H9 (cell line): ENCODE data around the gene IFI35. TPM values are rescaled to one million over a fixed set of nuclear protein-coding genes. Genes with fewer than 3 reads are reported as not detected.

Source experiments
- DNase-seq: peaks from one replicate; pipeline ENCODE4 v3.0.0-alpha.2; 2017
- H2AFZ ChIP-seq: one replicate; pipeline ENCODE4 v1.6.1; 2013; ENCODE audit warnings: mild to moderate bottlenecking, low read length, control low read depth, moderate library complexity
- H2AK5ac ChIP-seq: 2 replicates; pipeline ENCODE4 v1.6.1; 2013; ENCODE audit warnings: low read length, control low read depth, mixed read lengths; ENCODE audit not compliant: insufficient read length
- H2BK120ac ChIP-seq: one replicate; pipeline ENCODE4 v1.6.1; 2013; ENCODE audit warnings: low read depth, mild to moderate bottlenecking, low read length, control low read depth, inconsistent platforms; ENCODE audit not compliant: poor library complexity, severe bottlenecking
- H2BK12ac ChIP-seq: 2 replicates; pipeline ENCODE4 v1.6.1; 2013; ENCODE audit warnings: low read length, control low read depth, mixed read lengths, low read depth; ENCODE audit not compliant: insufficient read length
- H2BK15ac ChIP-seq: 2 replicates; pipeline ENCODE4 v1.6.1; 2013; ENCODE audit warnings: low read depth, low read length, control low read depth
- H2BK20ac ChIP-seq: one replicate; pipeline ENCODE4 v1.6.1; 2013; ENCODE audit warnings: low read depth, mild to moderate bottlenecking, low read length, control low read depth, inconsistent platforms; ENCODE audit not compliant: poor library complexity, severe bottlenecking
- H2BK5ac ChIP-seq: 2 replicates; pipeline ENCODE4 v1.6.1; 2013; ENCODE audit warnings: low read length, control low read depth, mixed read lengths; ENCODE audit not compliant: insufficient read length
- H3K14ac ChIP-seq: 2 replicates; pipeline ENCODE4 v1.6.1; 2013; ENCODE audit warnings: low read length, control low read depth; ENCODE audit not compliant: insufficient read depth
- H3K18ac ChIP-seq: 2 replicates; pipeline ENCODE4 v1.6.1; 2013; ENCODE audit warnings: low read depth, mild to moderate bottlenecking, mixed read lengths, low read length, control low read depth; ENCODE audit not compliant: insufficient read length
- H3K23ac ChIP-seq: 2 replicates; pipeline ENCODE4 v1.6.1; 2013; ENCODE audit warnings: low read length, control low read depth, mixed read lengths, low read depth; ENCODE audit not compliant: insufficient read length
- H3K23me2 ChIP-seq: 2 replicates; pipeline ENCODE4 v1.6.1; 2013; ENCODE audit warnings: low read depth, mild to moderate bottlenecking, mixed read lengths, low read length, control low read depth; ENCODE audit not compliant: insufficient read length, poor library complexity, severe bottlenecking
- H3K27ac ChIP-seq: 2 replicates; pipeline ENCODE4 v1.5.1; 2013; ENCODE audit warnings: low read length, control low read depth, mixed read lengths, low read depth; ENCODE audit not compliant: insufficient read length
- H3K27me3 ChIP-seq: 2 replicates; pipeline ENCODE4 v1.6.1; 2013; ENCODE audit warnings: low read length, control low read depth, inconsistent platforms; ENCODE audit not compliant: insufficient read depth
- H3K4ac ChIP-seq: 2 replicates; pipeline ENCODE4 v1.6.1; 2013; ENCODE audit warnings: low read depth, mild to moderate bottlenecking, control low read depth, inconsistent platforms, low read length, moderate library complexity
- H3K4me1 ChIP-seq: 2 replicates; pipeline ENCODE4 v1.6.1; 2013; ENCODE audit warnings: low read length, control low read depth, inconsistent platforms; ENCODE audit not compliant: insufficient read depth
- H3K4me2 ChIP-seq: 2 replicates; pipeline ENCODE4 v1.6.1; 2013; ENCODE audit warnings: low read length, control low read depth, mixed read lengths; ENCODE audit not compliant: insufficient read length, insufficient read depth
- H3K56ac ChIP-seq: 2 replicates; pipeline ENCODE4 v1.6.1; 2013; ENCODE audit warnings: low read depth, mild to moderate bottlenecking, mixed read lengths, low read length, control low read depth; ENCODE audit not compliant: insufficient read length
- H3K79me1 ChIP-seq: 2 replicates; pipeline ENCODE4 v1.6.1; 2013; ENCODE audit warnings: low read depth, mild to moderate bottlenecking, moderate library complexity, low read length, control low read depth, inconsistent platforms; ENCODE audit not compliant: insufficient read depth, poor library complexity, severe bottlenecking
- H3K79me2 ChIP-seq: 2 replicates; pipeline ENCODE4 v1.6.1; 2013; ENCODE audit warnings: low read length, control low read depth, inconsistent platforms; ENCODE audit not compliant: insufficient read depth
- H3K9ac ChIP-seq: 2 replicates; pipeline ENCODE4 v1.6.1; 2013; ENCODE audit warnings: low read length, control low read depth, mixed read lengths; ENCODE audit not compliant: insufficient read length; ENCODE audit errors: extremely low read depth
- H3K9me3 ChIP-seq: one replicate; pipeline ENCODE4 v1.6.1; 2013; ENCODE audit warnings: low read depth, low read length, inconsistent platforms; ENCODE audit not compliant: control insufficient read depth
- H3T11ph ChIP-seq: one replicate; pipeline ENCODE4 v1.6.1; 2013; ENCODE audit warnings: mild to moderate bottlenecking, low read length, control low read depth, inconsistent platforms
- H4K20me1 ChIP-seq: one replicate; pipeline ENCODE4 v1.6.1; 2013; ENCODE audit not compliant: control insufficient read depth, insufficient read length, insufficient read depth
- H4K5ac ChIP-seq: 2 replicates; pipeline ENCODE4 v1.6.1; 2013; ENCODE audit warnings: low read depth, mild to moderate bottlenecking, mixed read lengths, low read length, control low read depth; ENCODE audit not compliant: insufficient read length
- H4K8ac ChIP-seq: replicated peaks from 2 replicates; pipeline ENCODE4 v1.6.1; 2013; ENCODE audit warnings: low read length, control low read depth, mixed read lengths, low read depth; ENCODE audit not compliant: insufficient read length
- H4K91ac ChIP-seq: 2 replicates; pipeline ENCODE4 v1.6.1; 2013; ENCODE audit warnings: low read depth, mild to moderate bottlenecking, moderate library complexity, mixed read lengths, low read length, control low read depth; ENCODE audit not compliant: insufficient read length
- H3K27ac Mint-ChIP-seq, 3 experiments: 2 replicates in 2 of 3; 3 replicates in 1 of 3; pipeline ENCODE4 v1.8.0; 2020 to 2021; ENCODE audit warnings: mixed read lengths in 3 of 3, mild to moderate bottlenecking in 1 of 3, moderate library complexity in 1 of 3
- H3K27me3 Mint-ChIP-seq: 2 replicates; pipeline ENCODE4 v1.8.0; 2021; ENCODE audit warnings: low read depth, mild to moderate bottlenecking, moderate library complexity, mixed read lengths
- H3K36me3 Mint-ChIP-seq, 3 experiments: 2 replicates in 2 of 3; 3 replicates in 1 of 3; pipeline ENCODE4 v1.8.0; 2020 to 2021; ENCODE audit warnings: low read depth in 3 of 3, mixed read lengths in 3 of 3; ENCODE audit not compliant: insufficient read depth in 1 of 3
- H3K4me1 Mint-ChIP-seq, 2 experiments: 2 replicates each; pipeline ENCODE4 v1.8.0; 2020; ENCODE audit warnings: mixed read lengths in 2 of 2
- H3K4me3 Mint-ChIP-seq, 2 experiments: 2 replicates in 1 of 2; 3 replicates in 1 of 2; pipeline ENCODE4 v1.8.0; 2020 to 2021; ENCODE audit warnings: mild to moderate bottlenecking in 2 of 2, mixed read lengths in 2 of 2, moderate library complexity in 1 of 2
- H3K9me3 Mint-ChIP-seq, 2 experiments: 2 replicates in 1 of 2; 3 replicates in 1 of 2; pipeline ENCODE4 v1.8.0; 2020; ENCODE audit warnings: mild to moderate bottlenecking in 2 of 2, mixed read lengths in 2 of 2, moderate library complexity in 1 of 2
- WGBS: extraction: QIAGEN DNeasy Blood & Tissue Kit; methylation state at CpG from one replicate; pipeline ENCODE4 v1.1.7; 2013; ENCODE audit warnings: missing lambda C conversion rate, low lambda C conversion rate, mixed read lengths; ENCODE audit not compliant: insufficient read length; ENCODE audit errors: extremely low coverage; 5-methylcytosine and 5-hydroxymethylcytosine counted together
- total RNA-seq: library from RNA; stranded (reverse); gene quantifications from 2 replicates; pipeline ENCODE4 v1.2.1, GENCODE V29; 2021
- TF ChIP-seq, protein P1 (sequence below): fragments of 200-600 bp; sonication (generic); conservative IDR thresholded peaks from 3 replicates; pipeline ENCODE4 v1.8.0; 2021; ENCODE audit warnings: antibody characterized with exemption, mild to moderate bottlenecking

Gene IFI35
- total RNA-seq, 1 experiment from 2014 or later, result 4.2 TPM

DNA sequence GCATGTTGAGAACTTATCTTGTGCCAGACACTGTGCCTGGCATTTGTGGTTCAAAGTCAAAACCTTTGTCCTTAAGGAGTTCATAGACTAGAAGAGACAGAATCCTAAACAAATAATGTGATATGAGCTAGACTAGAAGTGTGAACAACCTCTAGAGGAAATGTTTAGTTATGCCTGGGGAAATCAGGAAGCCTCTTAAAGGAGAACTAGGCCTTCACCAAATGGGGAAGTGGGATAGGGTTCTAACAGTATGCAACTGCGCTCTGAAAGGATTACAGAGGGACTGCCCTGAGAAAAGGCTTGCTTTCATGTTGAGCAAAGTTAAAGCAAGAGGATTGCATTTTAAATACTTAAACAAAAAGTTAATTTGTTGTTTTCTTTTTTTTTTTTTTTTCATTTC lies 21.4 kb upstream of the IFI35 start:
- H3K4me1 Mint-ChIP-seq, result peaks cover 8 to 12% of the 10 kb centered on the region in 2 experiments
- Histone ChIP-seq H4K20me1 (peaks cover 2% of the 10 kb centered on the region), H4K8ac (no peak overlapping the region), H2AFZ (no peak overlapping the region), H2BK20ac (no peak overlapping the region), H3K4me2 (no peak overlapping the region), H3K27ac (no peak overlapping the region), H2BK120ac (no peak overlapping the region), H3K18ac (no peak overlapping the region), H2BK5ac (no peak overlapping the region), H3K23ac (no peak overlapping the region), H4K5ac (no peak overlapping the region), H3K23me2 (peaks cover 6% of the 10 kb centered on the region), H3K27me3 (no peaks in the 10 kb centered on the region), H3K56ac (no peak overlapping the region), H2AK5ac (no peak overlapping the region), H3K4me1 (peaks cover 2% of the 10 kb centered on the region; the same call in 1 of the 2 replicates), H3T11ph (no peak overlapping the region), H3K79me1 (no peaks in the 10 kb centered on the region), H2BK12ac (no peak overlapping the region), H3K79me2 (peaks cover 4% of the 10 kb centered on the region; the same call in 1 of the 2 replicates), H4K91ac (no peak overlapping the region), H3K9ac (no peak overlapping the region), H3K14ac (no peak overlapping the region), H3K4ac (no peak overlapping the region), H2BK15ac (no peak overlapping the region), H3K9me3 (no peaks in the 10 kb centered on the region)
- no peaks in the 10 kb centered on the region for H3K27me3 Mint-ChIP-seq
- DNase-seq, result no peak
- H3K4me3 Mint-ChIP-seq, result no peak overlapping the region
- no peaks in the 10 kb centered on the region; a peak in 1 of 5 replicates for H3K9me3 Mint-ChIP-seq
- H3K36me3 Mint-ChIP-seq, result peaks cover 19 to 60% (median 46%) of the 10 kb centered on the region in 3 experiments; a peak in 6 of 7 replicates
- TF ChIP-seq, protein P1, sequence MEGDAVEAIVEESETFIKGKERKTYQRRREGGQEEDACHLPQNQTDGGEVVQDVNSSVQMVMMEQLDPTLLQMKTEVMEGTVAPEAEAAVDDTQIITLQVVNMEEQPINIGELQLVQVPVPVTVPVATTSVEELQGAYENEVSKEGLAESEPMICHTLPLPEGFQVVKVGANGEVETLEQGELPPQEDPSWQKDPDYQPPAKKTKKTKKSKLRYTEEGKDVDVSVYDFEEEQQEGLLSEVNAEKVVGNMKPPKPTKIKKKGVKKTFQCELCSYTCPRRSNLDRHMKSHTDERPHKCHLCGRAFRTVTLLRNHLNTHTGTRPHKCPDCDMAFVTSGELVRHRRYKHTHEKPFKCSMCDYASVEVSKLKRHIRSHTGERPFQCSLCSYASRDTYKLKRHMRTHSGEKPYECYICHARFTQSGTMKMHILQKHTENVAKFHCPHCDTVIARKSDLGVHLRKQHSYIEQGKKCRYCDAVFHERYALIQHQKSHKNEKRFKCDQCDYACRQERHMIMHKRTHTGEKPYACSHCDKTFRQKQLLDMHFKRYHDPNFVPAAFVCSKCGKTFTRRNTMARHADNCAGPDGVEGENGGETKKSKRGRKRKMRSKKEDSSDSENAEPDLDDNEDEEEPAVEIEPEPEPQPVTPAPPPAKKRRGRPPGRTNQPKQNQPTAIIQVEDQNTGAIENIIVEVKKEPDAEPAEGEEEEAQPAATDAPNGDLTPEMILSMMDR, result no peak
- peak overlapping the region in 1 of 3 experiments; percentile 13; a peak in 1 of 7 replicates for H3K27ac Mint-ChIP-seq
- WGBS, result no CpG with 5 or more reads among the region's 1 CpG
